ENCODE data around the gene MDK.
A peak's percentile ranks its signal among the peaks of the same experiment; 100 is the strongest.
"Not testable (repeated sequence)": the region's sequence is repeated elsewhere in the genome, so short reads cannot be mapped to it uniquely, and the experiment has no call there.

Gene MDK

DNA sequence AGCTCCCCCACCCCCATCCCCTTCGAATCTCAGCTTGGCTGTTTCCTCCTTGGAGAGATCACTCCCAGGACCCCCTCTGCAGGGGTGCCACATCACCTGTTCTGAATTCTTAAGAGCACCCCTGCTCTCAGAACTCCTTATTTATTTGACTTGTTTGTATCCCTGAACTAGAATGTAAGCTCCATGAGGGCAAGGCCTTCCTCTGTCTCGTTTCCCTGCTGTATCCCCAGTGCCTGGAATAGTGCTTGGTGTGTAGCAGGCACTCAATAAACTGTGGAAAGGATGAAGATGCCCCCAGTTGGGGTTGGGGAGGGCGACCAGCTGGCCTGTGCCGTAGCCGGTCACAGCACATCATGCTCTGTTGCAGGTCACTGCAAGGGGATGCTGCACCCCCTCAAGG is 3.6 kb upstream of the MDK start:
- H3K4me3 ChIP-seq (ENCODE audit: low read length in 2 of 2): no peak overlapping the region
- peaks cover under 1 to 10% of the 10 kb centered on the region in 2 donors for H3K27me3 ChIP-seq (ENCODE audit: control insufficient read depth in 1 of 2, insufficient read depth in 2 of 2, low read length in 2 of 2)
- no peak overlapping the region for H3K27ac ChIP-seq (ENCODE audit: low read length)
- peaks cover 24% of the 10 kb centered on the region for H3K4me1 ChIP-seq (ENCODE audit: control insufficient read depth, insufficient read depth, low read length)
- no peaks in the 10 kb centered on the region for H3K9me3 ChIP-seq (ENCODE audit: control insufficient read depth in 2 of 2, low read length in 2 of 2)
- peaks cover 12 to 19% of the 10 kb centered on the region in 2 donors for H3K36me3 ChIP-seq (ENCODE audit: control insufficient read depth in 2 of 2, insufficient read depth in 2 of 2, low read length in 2 of 2)
- no peak overlapping the region for H3K9ac ChIP-seq (ENCODE audit: low read length in 2 of 2)

DNA sequence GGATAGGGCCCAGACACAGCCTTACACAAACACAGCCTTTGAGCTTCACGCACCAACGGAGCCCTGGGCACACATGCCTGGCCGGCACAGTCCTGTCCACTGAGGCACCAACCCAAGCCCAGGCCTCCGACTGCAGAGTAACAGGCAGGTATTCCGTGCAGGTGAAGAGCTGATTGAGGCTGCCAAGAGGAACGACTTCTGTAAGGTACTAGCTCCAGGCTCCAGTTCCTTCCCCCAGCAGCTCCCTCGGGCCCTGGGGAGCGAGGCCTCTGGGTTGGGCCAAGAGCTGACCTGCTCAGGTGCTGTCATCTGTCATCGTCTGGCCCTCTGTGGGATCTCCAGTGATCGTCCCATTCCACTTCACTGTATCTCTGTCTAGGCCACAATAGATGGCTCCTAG is 3.2 kb upstream of the MDK start:
- Histone ChIP-seq H3K9me3 (ENCODE audit: control insufficient read depth in 2 of 2, low read length in 2 of 2) (no peaks in the 10 kb centered on the region), H3K36me3 (ENCODE audit: control insufficient read depth in 2 of 2, insufficient read depth in 2 of 2, low read length in 2 of 2) (peaks cover 12 to 19% of the 10 kb centered on the region in 2 donors)

DNA sequence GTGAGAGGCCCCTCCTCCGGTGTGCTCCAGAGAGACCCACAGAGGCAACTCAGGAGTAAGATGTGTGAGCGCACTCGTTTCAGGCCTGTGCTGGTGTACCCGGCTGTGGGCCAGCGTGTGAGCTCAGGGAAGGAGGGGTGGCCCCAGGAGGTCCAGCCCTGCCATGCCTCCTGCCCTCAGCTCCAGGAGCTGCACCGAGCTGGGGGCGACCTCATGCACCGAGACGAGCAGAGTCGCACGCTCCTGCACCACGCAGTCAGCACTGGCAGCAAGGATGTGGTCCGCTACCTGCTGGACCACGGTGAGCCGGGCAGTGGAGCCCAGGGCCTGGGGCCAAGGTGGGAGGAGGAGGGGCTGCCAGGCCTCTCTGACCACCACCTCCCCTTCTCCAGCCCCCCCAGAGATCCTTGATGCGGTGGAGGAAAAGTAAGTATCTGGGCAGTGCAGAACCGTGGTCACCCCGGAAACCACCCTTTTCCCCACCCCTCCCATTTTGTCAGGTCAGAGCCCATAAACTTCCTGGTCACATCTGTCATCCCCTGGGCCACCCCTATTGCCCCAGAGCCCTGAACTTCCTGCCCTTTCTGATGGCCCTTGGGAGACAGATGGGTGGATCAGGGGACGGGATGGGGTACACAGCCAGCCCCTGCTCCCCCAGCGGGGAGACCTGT is 2.5 kb upstream of the MDK start:
- H3K27ac ChIP-seq (ENCODE audit: low read length): peak overlapping the region; percentile 53
- peaks cover 2 to 18% of the 10 kb centered on the region in 2 donors for H3K27me3 ChIP-seq (ENCODE audit: control insufficient read depth in 1 of 2, insufficient read depth in 2 of 2, low read length in 2 of 2)
- no peak overlapping the region for H3K4me3 ChIP-seq (ENCODE audit: low read length in 2 of 2)
- H3K4me1 ChIP-seq (ENCODE audit: control insufficient read depth, insufficient read depth, low read length): peaks cover 24% of the 10 kb centered on the region
- no peaks in the 10 kb centered on the region for H3K9me3 ChIP-seq (ENCODE audit: control insufficient read depth in 2 of 2, low read length in 2 of 2)
- H3K9ac ChIP-seq (ENCODE audit: low read length in 2 of 2): no peak overlapping the region
- peaks cover 7 to 16% of the 10 kb centered on the region in 2 donors for H3K36me3 ChIP-seq (ENCODE audit: control insufficient read depth in 2 of 2, insufficient read depth in 2 of 2, low read length in 2 of 2)

More for the DNA sequence above, 3.2 kb upstream of the MDK start:
- H3K27me3 ChIP-seq (ENCODE audit: control insufficient read depth in 1 of 2, insufficient read depth in 2 of 2, low read length in 2 of 2): peaks cover 2 to 13% of the 10 kb centered on the region in 2 donors
- H3K4me3 ChIP-seq (ENCODE audit: low read length in 2 of 2): no peak overlapping the region
- H3K4me1 ChIP-seq (ENCODE audit: control insufficient read depth, insufficient read depth, low read length): peaks cover 24% of the 10 kb centered on the region
- H3K9ac ChIP-seq (ENCODE audit: low read length in 2 of 2): no peak overlapping the region
- H3K27ac ChIP-seq (ENCODE audit: low read length): no peak overlapping the region

DNA sequence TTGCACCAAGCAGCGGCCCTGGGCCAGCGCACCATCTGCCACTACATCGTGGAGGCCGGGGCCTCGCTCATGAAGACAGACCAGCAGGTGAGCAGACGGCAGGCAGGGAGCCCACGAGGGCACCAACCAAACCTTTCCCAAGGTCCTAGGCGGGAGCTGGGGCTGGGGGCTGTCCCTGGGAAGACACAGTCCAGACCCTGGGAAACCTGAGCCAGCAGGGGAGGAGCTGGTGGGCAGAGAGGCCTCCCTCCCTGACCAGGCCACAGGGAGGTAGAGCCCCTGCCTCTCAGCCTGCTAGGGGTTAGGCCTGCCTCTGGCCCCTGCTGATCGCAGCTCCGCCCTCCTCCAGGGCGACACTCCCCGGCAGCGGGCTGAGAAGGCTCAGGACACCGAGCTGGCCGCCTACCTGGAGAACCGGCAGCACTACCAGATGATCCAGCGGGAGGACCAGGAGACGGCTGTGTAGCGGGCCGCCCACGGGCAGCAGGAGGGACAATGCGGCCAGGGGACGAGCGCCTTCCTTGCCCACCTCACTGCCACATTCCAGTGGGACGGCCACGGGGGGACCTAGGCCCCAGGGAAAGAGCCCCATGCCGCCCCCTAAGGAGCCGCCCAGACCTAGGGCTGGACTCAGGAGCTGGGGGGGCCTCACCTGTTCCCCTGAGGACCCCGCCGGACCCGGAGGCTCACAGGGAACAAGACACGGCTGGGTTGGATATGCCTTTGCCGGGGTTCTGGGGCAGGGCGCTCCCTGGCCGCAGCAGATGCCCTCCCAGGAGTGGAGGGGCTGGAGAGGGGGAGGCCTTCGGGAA is 1.8 kb upstream of the MDK start:
- peaks cover 2 to 19% of the 10 kb centered on the region in 2 donors for H3K27me3 ChIP-seq (ENCODE audit: control insufficient read depth in 1 of 2, insufficient read depth in 2 of 2, low read length in 2 of 2)
- H3K36me3 ChIP-seq (ENCODE audit: control insufficient read depth in 2 of 2, insufficient read depth in 2 of 2, low read length in 2 of 2): peaks cover 4 to 16% of the 10 kb centered on the region in 2 donors
- not testable (repeated sequence) for H3K9ac ChIP-seq (ENCODE audit: low read length in 2 of 2); H3K4me3 ChIP-seq (ENCODE audit: low read length in 2 of 2); H3K9me3 ChIP-seq (ENCODE audit: control insufficient read depth in 2 of 2, low read length in 2 of 2)
- peaks cover 24% of the 10 kb centered on the region for H3K4me1 ChIP-seq (ENCODE audit: control insufficient read depth, insufficient read depth, low read length)
- H3K27ac ChIP-seq (ENCODE audit: low read length): peak overlapping the region; percentile 53

DNA sequence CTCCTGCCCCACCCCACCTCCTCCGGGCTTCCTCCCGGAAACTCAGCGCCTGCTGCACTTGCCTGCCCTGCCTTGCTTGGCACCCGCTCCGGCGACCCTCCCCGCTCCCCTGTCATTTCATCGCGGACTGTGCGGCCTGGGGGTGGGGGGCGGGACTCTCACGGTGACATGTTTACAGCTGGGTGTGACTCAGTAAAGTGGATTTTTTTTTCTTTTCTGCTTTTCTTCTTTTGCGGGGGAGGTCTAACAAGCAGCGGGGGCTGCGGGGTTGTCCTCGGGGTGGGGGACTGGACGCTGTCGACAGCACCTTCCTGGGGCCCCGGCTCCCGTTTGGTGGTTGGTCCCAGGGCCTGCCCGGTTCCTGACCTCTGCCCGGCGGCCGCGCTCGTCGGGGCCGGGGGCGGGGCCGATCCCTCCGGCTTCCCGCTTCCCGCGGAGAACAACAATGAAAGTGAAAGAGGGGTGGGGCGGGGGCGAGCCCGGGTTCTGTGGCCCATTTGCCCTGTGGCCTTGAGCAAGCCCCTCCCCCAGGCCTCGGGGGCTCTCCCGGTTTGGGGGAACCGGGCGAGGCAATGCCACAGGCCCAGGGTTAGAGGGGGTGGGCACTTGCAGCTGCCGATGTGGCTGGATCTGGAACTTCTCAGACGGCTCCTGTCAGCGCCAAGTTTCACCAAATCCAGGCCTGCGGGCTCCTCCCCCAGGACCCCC is 975 bp upstream of the MDK start:
- H3K9ac ChIP-seq (ENCODE audit: low read length in 2 of 2): peak overlapping the region; percentile 66 to 76

DNA sequence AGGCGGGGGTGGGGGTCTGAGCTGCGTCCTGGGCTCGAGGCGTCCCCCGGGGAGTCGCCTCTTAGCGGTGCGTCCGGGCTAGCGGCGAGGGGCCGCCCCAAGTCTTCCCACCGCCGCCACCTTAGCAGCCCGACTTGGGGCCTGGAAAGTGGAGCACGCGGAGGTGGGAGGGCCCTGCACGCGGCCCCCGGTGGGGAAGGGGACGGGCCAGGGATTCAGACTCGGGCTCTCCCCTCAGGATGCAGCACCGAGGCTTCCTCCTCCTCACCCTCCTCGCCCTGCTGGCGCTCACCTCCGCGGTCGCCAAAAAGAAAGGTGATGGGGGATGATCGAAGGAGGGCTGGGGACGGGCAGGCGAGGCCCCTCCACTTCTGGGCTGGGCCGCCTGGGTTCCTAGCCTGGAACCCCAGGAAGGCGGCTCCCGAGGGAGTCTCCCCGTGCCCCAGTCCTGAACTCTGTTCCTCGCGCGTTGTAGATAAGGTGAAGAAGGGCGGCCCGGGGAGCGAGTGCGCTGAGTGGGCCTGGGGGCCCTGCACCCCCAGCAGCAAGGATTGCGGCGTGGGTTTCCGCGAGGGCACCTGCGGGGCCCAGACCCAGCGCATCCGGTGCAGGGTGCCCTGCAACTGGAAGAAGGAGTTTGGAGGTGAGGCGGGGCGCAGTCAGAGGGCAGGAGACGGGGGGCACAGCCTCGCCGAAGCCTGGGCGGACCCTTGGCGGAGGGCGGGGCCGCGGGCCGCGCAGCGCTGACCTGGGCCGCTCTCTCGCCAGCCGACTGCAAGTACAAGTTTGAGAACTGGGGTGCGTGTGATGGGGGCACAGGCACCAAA is 563 bp downstream of the MDK start:
- H3K27ac ChIP-seq (ENCODE audit: low read length): no peak overlapping the region
- H3K36me3 ChIP-seq (ENCODE audit: control insufficient read depth in 2 of 2, insufficient read depth in 2 of 2, low read length in 2 of 2): no peaks in the 10 kb centered on the region

More for the DNA sequence above, 975 bp upstream of the MDK start:
- peak overlapping the region; percentile 73 to 78 for H3K4me3 ChIP-seq (ENCODE audit: low read length in 2 of 2)
- peak overlapping the region; percentile 53 for H3K27ac ChIP-seq (ENCODE audit: low read length)
- H3K9me3 ChIP-seq (ENCODE audit: control insufficient read depth in 2 of 2, low read length in 2 of 2): no peaks in the 10 kb centered on the region
- peaks cover 0 to 9% of the 10 kb centered on the region in 2 donors for H3K36me3 ChIP-seq (ENCODE audit: control insufficient read depth in 2 of 2, insufficient read depth in 2 of 2, low read length in 2 of 2)
- peaks cover 2 to 27% of the 10 kb centered on the region in 2 donors for H3K27me3 ChIP-seq (ENCODE audit: control insufficient read depth in 1 of 2, insufficient read depth in 2 of 2, low read length in 2 of 2)
- peaks cover 24% of the 10 kb centered on the region for H3K4me1 ChIP-seq (ENCODE audit: control insufficient read depth, insufficient read depth, low read length)

DNA sequence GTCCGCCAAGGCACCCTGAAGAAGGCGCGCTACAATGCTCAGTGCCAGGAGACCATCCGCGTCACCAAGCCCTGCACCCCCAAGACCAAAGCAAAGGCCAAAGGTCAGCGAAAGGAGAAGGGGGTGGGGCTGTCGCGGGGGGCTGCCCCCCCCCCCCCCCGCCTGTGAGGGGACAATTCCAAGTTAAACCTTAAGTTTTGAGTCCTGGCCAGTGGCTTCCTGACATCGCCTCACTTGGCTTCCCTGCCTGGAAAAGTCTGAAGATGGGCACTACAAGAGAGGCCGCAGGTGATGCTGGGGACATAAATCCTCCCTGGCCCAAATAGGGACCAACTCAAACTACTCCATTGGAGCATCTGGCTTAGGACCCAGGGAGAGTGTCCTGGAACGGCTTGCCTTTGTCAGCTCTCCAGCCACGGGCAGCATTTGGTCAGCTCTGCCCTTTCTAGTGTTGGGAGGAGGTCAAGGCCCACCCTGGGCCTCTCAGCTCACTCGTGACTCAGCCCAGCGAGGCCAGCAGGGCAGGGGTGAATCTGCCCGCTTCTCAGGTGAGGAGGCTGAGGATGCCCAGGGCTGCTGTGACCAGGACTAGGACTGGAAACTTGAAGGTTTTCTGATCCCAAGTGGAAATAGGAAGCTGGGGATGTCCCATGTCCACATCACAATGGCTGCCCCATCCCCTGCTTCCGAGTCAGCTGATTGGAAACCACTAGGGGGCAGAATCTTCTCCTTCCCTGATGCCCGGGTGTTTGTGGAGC is 1.4 kb downstream of the MDK start:
- H3K27ac ChIP-seq (ENCODE audit: low read length): no peak overlapping the region

More for the DNA sequence above, 563 bp downstream of the MDK start:
- Histone ChIP-seq H3K9ac (ENCODE audit: low read length in 2 of 2) (peak overlapping the region in 1 of 2 donors; percentile 21), H3K9me3 (ENCODE audit: control insufficient read depth in 2 of 2, low read length in 2 of 2) (no peaks in the 10 kb centered on the region), H3K4me1 (ENCODE audit: control insufficient read depth, insufficient read depth, low read length) (peaks cover 24% of the 10 kb centered on the region), H3K4me3 (ENCODE audit: low read length in 2 of 2) (peak overlapping the region; percentile 59 to 72), H3K27me3 (ENCODE audit: control insufficient read depth in 1 of 2, insufficient read depth in 2 of 2, low read length in 2 of 2) (peaks cover 12 to 40% of the 10 kb centered on the region in 2 donors)

DNA sequence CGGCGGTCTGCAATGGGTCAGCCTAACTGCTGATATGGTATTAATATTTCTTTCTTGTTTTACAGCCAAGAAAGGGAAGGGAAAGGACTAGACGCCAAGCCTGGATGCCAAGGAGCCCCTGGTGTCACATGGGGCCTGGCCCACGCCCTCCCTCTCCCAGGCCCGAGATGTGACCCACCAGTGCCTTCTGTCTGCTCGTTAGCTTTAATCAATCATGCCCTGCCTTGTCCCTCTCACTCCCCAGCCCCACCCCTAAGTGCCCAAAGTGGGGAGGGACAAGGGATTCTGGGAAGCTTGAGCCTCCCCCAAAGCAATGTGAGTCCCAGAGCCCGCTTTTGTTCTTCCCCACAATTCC is 1.9 kb downstream of the MDK start:
- H3K36me3 ChIP-seq (ENCODE audit: control insufficient read depth in 2 of 2, insufficient read depth in 2 of 2, low read length in 2 of 2): no peaks in the 10 kb centered on the region
- no peak overlapping the region for H3K9ac ChIP-seq (ENCODE audit: low read length in 2 of 2)
- no peak overlapping the region for H3K27ac ChIP-seq (ENCODE audit: low read length)
- peaks cover 21 to 53% of the 10 kb centered on the region in 2 donors for H3K27me3 ChIP-seq (ENCODE audit: control insufficient read depth in 1 of 2, insufficient read depth in 2 of 2, low read length in 2 of 2)
- no peaks in the 10 kb centered on the region for H3K9me3 ChIP-seq (ENCODE audit: control insufficient read depth in 2 of 2, low read length in 2 of 2)
- no peak overlapping the region for H3K4me3 ChIP-seq (ENCODE audit: low read length in 2 of 2)
- peaks cover 27% of the 10 kb centered on the region for H3K4me1 ChIP-seq (ENCODE audit: control insufficient read depth, insufficient read depth, low read length)

More for the DNA sequence above, 1.4 kb downstream of the MDK start:
- H3K36me3 ChIP-seq (ENCODE audit: control insufficient read depth in 2 of 2, insufficient read depth in 2 of 2, low read length in 2 of 2): no peaks in the 10 kb centered on the region
- H3K9ac ChIP-seq (ENCODE audit: low read length in 2 of 2): peak overlapping the region in 1 of 2 donors; percentile 5
- no peaks in the 10 kb centered on the region for H3K9me3 ChIP-seq (ENCODE audit: control insufficient read depth in 2 of 2, low read length in 2 of 2)
- H3K27me3 ChIP-seq (ENCODE audit: control insufficient read depth in 1 of 2, insufficient read depth in 2 of 2, low read length in 2 of 2): peaks cover 16 to 48% of the 10 kb centered on the region in 2 donors
- H3K4me1 ChIP-seq (ENCODE audit: control insufficient read depth, insufficient read depth, low read length): peaks cover 24% of the 10 kb centered on the region
- H3K4me3 ChIP-seq (ENCODE audit: low read length in 2 of 2): peak overlapping the region; percentile 59 to 72

DNA sequence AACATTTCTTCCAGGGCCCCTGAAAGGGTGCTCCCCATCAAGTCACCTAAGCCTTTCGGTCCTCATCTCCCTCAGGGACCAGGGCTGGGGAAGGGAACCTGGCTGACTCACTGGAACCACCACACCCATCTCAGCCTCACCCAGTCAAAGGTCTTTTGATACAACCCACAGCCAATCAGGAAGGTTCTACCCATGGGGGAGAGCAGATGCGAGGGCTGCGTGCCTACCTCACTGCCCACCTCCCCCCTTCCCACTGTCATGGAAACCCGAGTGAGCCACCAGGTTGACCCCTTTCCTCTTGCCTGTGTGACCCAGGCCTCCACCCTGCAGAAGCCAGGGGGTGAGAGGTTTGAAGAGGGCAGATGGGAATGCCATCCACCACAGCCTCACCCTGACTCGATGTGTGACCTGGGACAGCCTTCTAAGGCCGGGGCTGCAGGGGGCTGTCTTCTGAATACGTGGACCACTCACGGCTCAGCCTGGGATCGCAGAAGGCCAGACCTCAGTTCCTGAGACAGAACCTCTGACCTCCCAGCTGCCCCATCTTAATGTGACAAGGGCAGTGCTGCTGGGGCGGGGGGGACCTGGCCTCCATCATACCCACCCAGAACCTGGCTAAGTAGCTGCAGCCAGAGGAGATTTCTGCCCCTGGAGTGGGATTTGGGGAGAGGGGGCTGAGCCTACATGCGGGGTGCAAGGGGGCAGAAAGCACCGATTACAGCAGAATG is 2.7 kb downstream of the MDK start:
- Histone ChIP-seq H3K4me1 (ENCODE audit: control insufficient read depth, insufficient read depth, low read length) (peaks cover 29% of the 10 kb centered on the region), H3K4me3 (ENCODE audit: low read length in 2 of 2) (no peak overlapping the region), H3K9me3 (ENCODE audit: control insufficient read depth in 2 of 2, low read length in 2 of 2) (no peaks in the 10 kb centered on the region), H3K27me3 (ENCODE audit: control insufficient read depth in 1 of 2, insufficient read depth in 2 of 2, low read length in 2 of 2) (peaks cover 26 to 60% of the 10 kb centered on the region in 2 donors), H3K9ac (ENCODE audit: low read length in 2 of 2) (no peak overlapping the region), H3K36me3 (ENCODE audit: control insufficient read depth in 2 of 2, insufficient read depth in 2 of 2, low read length in 2 of 2) (no peaks in the 10 kb centered on the region), H3K27ac (ENCODE audit: low read length) (no peak overlapping the region)

Measured in stomach smooth muscle (tissue), 2 donors.